HFFc6 (cell line): Measurements from ENCODE around the gene NDUFB10. TPM values are rescaled to one million over a fixed set of nuclear protein-coding genes. Genes with fewer than 3 reads are reported as not detected.
A peak's percentile ranks its signal among the peaks of the same experiment; 100 is the strongest.

Experiments
- DNase-seq: peaks from one replicate; pipeline ENCODE4 v3.0.0-alpha.2; 2018
- H3K27ac Mint-ChIP-seq: 2 replicates; pipeline ENCODE4 v1.8.0; 2020; ENCODE audit warnings: mild to moderate bottlenecking, mixed read lengths
- H3K27me3 Mint-ChIP-seq: 2 replicates; pipeline ENCODE4 v1.8.0; 2021; ENCODE audit warnings: mild to moderate bottlenecking, moderate library complexity, mixed read lengths; ENCODE audit not compliant: insufficient read depth
- H3K36me3 Mint-ChIP-seq: 2 replicates; pipeline ENCODE4 v1.8.0; 2021; ENCODE audit warnings: low read depth, mixed read lengths
- H3K4me1 Mint-ChIP-seq: 2 replicates; pipeline ENCODE4 v1.8.0; 2020; ENCODE audit warnings: low read depth, mixed read lengths
- H3K4me3 Mint-ChIP-seq: 2 replicates; pipeline ENCODE4 v1.8.0; 2020; ENCODE audit warnings: mild to moderate bottlenecking, moderate library complexity, mixed read lengths
- H3K9me3 Mint-ChIP-seq: 2 replicates; pipeline ENCODE4 v1.8.0; 2020; ENCODE audit warnings: mild to moderate bottlenecking, mixed read lengths
- total RNA-seq, 6 experiments: library from RNA; stranded (reverse); fragmentation: NEBNext Ultra II Directional; extraction: Animal tissue kit (Norgen Biotek cat#: 25700); gene quantifications; 2 replicates in 1 of 6; 3 replicates in 5 of 6; pipeline ENCODE4 v1.2.3, GENCODE V29; 2021
- TF ChIP-seq, protein P1 (sequence below): fragments of 200-600 bp; sonication (generic); IDR thresholded peaks from 2 replicates; pipeline ENCODE4 v1.5.0; 2021; ENCODE audit warnings: antibody characterized with exemption, mild to moderate bottlenecking

Gene NDUFB10
- total RNA-seq, 6 experiments from 2014 or later, result 146 to 190 (median 173) TPM

DNA sequence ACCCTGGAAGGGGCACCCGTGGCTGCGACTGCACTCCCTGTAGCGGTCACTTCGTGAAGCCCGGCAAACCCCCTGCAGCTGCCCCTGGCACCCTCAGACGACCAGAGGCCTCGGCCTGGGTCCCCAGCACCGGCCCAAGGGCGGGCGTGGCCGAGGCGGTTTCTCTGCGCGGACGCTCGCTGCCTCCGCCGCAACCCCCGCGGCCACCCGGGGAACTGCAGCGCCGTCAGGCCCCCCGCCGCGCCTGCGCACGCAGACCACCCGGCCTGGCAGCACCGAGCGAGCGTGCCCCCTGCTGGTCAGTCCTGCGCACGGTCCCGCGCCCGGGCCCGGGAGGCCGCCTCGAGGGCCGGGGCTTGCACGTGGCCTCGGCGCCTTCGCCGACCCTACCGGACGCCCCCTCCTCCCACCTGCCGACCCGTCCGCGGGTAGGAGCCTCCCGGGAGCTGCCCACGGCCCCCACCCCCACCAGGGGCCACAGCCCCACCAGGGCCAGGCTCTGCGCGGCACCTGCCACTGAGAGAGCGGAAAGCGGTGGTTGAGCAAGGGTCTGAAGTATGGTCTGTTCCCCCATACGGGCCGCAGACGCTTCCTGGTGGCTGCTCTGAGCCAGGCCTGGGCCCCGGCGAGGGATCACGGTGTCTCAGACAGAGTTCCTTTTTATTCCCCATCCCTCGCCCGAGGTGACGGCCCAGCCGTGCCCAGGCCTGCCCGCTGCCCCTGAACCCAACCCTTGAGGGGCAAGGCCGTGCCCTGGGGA, 29.6 kb upstream of the NDUFB10 start:
- TF ChIP-seq, protein P1, sequence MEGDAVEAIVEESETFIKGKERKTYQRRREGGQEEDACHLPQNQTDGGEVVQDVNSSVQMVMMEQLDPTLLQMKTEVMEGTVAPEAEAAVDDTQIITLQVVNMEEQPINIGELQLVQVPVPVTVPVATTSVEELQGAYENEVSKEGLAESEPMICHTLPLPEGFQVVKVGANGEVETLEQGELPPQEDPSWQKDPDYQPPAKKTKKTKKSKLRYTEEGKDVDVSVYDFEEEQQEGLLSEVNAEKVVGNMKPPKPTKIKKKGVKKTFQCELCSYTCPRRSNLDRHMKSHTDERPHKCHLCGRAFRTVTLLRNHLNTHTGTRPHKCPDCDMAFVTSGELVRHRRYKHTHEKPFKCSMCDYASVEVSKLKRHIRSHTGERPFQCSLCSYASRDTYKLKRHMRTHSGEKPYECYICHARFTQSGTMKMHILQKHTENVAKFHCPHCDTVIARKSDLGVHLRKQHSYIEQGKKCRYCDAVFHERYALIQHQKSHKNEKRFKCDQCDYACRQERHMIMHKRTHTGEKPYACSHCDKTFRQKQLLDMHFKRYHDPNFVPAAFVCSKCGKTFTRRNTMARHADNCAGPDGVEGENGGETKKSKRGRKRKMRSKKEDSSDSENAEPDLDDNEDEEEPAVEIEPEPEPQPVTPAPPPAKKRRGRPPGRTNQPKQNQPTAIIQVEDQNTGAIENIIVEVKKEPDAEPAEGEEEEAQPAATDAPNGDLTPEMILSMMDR, result peak; percentile 100
- H3K27me3 Mint-ChIP-seq, result peaks cover 17% of the 10 kb centered on the region
- H3K9me3 Mint-ChIP-seq, result no peaks in the 10 kb centered on the region
- peak; percentile 62 for DNase-seq
- H3K4me1 Mint-ChIP-seq, result 0 out of 2 replicates have a peak, but pooled peaks cover 5% of the 10 kb centered on the region
- no peaks in the 10 kb centered on the region for H3K36me3 Mint-ChIP-seq
- no peak overlapping the region for H3K27ac Mint-ChIP-seq
- H3K4me3 Mint-ChIP-seq, result no peak overlapping the region; the same call in 1 of the 2 replicates

DNA sequence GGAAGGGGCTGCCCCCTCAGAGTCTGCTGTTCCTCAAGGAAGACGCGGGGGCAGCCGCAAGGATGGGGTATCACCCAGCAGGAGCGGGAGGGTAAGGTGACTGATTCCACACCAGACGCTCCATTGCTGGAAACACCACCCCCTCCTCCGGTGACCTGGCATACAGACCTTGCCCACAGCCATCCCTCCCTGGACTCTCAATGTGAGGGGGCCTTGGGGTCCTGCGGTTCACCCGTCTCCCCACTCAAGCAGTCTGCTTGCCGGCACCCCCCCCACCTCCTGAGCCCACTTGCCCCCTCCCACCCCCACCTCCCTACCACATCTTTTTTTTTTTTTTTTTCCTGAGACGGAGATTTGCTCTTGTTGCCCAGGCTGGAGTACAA, 29.0 kb upstream of the NDUFB10 start:
- TF ChIP-seq, protein P1, result no peak
- no peaks in the 10 kb centered on the region for H3K9me3 Mint-ChIP-seq
- H3K36me3 Mint-ChIP-seq, result no peaks in the 10 kb centered on the region
- H3K27ac Mint-ChIP-seq, result no peak overlapping the region
- no peak overlapping the region for H3K4me3 Mint-ChIP-seq
- DNase-seq, result no peak
- H3K4me1 Mint-ChIP-seq, result 0 out of 2 replicates have a peak, but pooled peaks cover 5% of the 10 kb centered on the region
- peaks cover 13% of the 10 kb centered on the region for H3K27me3 Mint-ChIP-seq

DNA sequence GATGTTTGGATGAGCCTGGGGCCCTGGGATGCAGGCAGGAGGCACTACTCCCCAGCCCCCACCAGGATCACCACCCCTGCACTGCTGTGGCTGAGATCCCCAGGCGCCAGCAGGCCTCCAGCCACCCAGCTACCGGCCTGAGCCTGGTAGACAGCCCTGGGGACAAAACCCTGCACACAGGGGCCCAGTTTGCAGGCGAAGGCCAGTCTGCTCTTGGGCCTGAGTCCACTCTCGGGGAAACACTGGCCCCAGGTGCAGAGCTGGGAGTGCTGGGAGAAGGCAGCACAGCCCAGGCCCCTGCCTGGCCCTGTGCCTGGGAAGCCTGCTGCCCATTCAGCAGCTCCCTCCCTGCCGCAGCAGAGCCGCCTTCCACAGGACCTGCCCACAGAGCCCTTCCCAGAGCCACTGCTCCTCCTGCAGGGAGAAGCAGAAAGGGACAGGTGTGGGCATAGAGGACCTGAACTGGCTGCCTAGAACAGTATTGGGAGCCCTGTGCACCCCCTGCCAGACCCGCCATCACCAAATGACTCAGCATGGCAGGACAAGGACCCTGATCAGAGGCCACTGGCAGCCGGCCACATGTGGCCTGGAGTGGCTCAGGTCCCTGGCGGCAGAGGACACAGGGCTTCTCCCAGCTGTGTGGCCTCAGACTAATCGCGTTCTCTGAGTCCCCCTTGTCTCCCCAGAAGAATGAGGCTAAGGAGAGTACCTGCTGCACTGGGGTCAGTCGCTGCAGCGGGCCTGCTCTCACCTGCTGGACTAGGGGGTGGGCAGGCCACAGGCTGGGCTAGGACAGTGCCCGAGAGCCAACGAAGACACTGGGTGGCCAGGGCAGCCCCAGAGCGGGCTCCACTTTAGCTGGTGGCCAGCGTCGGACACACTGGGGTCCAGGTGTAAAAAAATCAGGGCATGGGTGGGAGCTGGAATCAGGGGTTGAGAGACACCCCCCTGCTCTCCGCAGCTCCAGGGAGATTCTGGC, 27.0 kb upstream of the NDUFB10 start:
- H3K4me3 Mint-ChIP-seq, result no peak overlapping the region
- no peak overlapping the region for H3K27ac Mint-ChIP-seq
- DNase-seq, result peak; percentile 9
- H3K36me3 Mint-ChIP-seq, result no peaks in the 10 kb centered on the region
- TF ChIP-seq, protein P1, result no peak; the same call in 1 of the 2 replicates
- H3K9me3 Mint-ChIP-seq, result no peaks in the 10 kb centered on the region
- H3K4me1 Mint-ChIP-seq, result 0 out of 2 replicates have a peak, but pooled peaks cover 5% of the 10 kb centered on the region
- peaks cover 10% of the 10 kb centered on the region for H3K27me3 Mint-ChIP-seq

DNA sequence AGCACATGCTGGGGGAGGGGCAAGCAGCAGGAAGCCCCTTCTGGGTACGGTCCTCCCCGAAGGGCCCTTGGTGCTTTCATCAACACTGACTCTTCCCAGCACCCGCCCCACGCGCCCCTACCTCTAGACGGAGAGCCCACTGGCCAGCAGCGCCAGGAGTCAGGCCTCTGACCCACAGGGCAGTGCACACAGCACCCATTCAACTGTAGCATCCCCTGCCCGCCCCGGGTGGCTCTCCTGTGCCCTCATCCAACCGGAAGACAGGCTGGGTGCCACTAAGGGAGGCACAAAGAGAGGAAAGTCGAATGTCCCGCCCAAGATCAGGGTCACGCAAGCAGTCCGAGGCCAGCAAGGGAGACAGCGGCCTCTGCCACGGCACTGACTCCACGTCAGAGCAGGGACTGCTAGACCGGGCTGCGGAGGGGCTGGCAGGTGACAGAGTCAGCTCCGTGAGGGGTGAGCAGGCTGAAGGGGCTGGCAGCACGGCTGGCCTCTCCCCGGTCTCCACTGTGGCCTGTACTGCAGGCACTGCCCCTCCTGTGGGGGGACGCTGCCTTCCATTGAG, 26.2 kb upstream of the NDUFB10 start:
- 0 out of 2 replicates have a peak, but pooled peaks cover 5% of the 10 kb centered on the region for H3K4me1 Mint-ChIP-seq
- no peak for DNase-seq
- no peaks in the 10 kb centered on the region for H3K9me3 Mint-ChIP-seq
- no peak overlapping the region for H3K27ac Mint-ChIP-seq
- no peak overlapping the region for H3K4me3 Mint-ChIP-seq
- H3K36me3 Mint-ChIP-seq, result no peaks in the 10 kb centered on the region; the same call in 1 of the 2 replicates
- H3K27me3 Mint-ChIP-seq, result peaks cover 6% of the 10 kb centered on the region; the same call in 1 of the 2 replicates
- TF ChIP-seq, protein P1, result no peak

DNA sequence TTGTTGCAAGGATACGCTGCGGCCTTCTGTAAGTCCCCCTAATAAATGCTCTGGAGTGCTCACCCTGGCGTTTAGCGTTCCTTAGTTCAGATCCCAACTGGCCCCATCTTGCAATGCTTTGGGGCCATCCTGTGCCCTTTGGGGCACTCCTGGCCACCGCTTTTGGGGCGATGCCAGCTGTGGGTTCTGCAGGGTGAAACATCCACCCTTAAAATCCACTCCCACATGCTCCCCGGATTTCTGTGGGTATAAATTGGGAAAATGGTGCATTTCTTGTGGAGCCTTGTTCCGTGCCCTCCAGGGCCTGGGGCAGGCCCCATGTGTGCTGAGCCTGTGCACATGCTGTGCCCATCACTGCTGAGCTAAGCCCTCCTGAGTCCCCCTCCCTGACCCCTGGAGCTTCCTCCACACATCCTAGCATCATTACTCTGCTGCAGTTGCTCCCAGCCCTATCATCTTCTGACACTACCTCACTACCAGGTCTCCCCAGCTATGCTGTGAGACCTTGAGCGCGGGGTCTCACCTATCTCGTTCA, 22.3 kb upstream of the NDUFB10 start:
- no peaks in the 10 kb centered on the region for H3K9me3 Mint-ChIP-seq
- no peaks in the 10 kb centered on the region; the same call in 1 of the 2 replicates for H3K36me3 Mint-ChIP-seq
- peaks cover 8% of the 10 kb centered on the region for H3K4me1 Mint-ChIP-seq
- TF ChIP-seq, protein P1, result no peak
- H3K27ac Mint-ChIP-seq, result no peak overlapping the region
- DNase-seq, result no peak
- no peak overlapping the region for H3K4me3 Mint-ChIP-seq
- H3K27me3 Mint-ChIP-seq, result no peaks in the 10 kb centered on the region
